Heart left ventricle (tissue), 16 donors: ENCODE data around the gene CAMTA1. TPM values are rescaled to one million over a fixed set of nuclear protein-coding genes. Genes with fewer than 3 reads are reported as not detected.
"Not testable (repeated sequence)": the region's sequence is repeated elsewhere in the genome, so short reads cannot be mapped to it uniquely, and the experiment has no call there.

ENCODE experiments used
- ATAC-seq, 4 donors: fragments of 200-7000 bp; cut with Tn5 transposase; one replicate each; pipeline ENCODE4 v1.9.1; 2020 to 2022; ENCODE audit warnings: moderate library complexity in 4 of 4, mild to moderate bottlenecking in 3 of 4, moderate number of reproducible peaks in 1 of 4
- DNase-seq, 5 donors: peaks; one replicate each; pipeline ENCODE4 v3.0.0-alpha.2; 2020
- H3K27ac ChIP-seq, 12 donors: fragments of 200-600 bp; sonication (generic) in 4 of 12; one replicate each; pipeline versions ENCODE4 v1.5.0 to v1.8.0; 2016 to 2022; ENCODE audit warnings: mild to moderate bottlenecking in 2 of 12
- H3K27me3 ChIP-seq, 9 donors: fragments of 200-600 bp; sonication (generic) in 2 of 9; one replicate each; pipeline versions ENCODE4 v1.5.1 to v1.8.0; 2016 to 2022; ENCODE audit warnings: mild to moderate bottlenecking in 3 of 9
- H3K36me3 ChIP-seq, 9 donors: fragments of 200-600 bp; sonication (generic) in 2 of 9; one replicate each; pipeline versions ENCODE4 v1.5.0 to v1.8.0; 2018 to 2022; ENCODE audit warnings: mild to moderate bottlenecking in 2 of 9
- H3K4me1 ChIP-seq, 12 donors: fragments of 200-600 bp; sonication (generic) in 4 of 12; one replicate each; pipeline versions ENCODE4 v1.5.0 to v1.8.0; 2016 to 2022; ENCODE audit warnings: mild to moderate bottlenecking in 3 of 12
- H3K4me3 ChIP-seq, 12 donors: fragments of 200-600 bp; sonication (generic) in 4 of 12; one replicate each; pipeline versions ENCODE4 v1.5.0 to v1.8.0; 2017 to 2022; ENCODE audit warnings: mild to moderate bottlenecking in 9 of 12, moderate library complexity in 4 of 12
- H3K9me3 ChIP-seq, 12 donors: fragments of 200-600 bp; sonication (generic) in 4 of 12; one replicate each; pipeline versions ENCODE4 v1.5.0 to v1.8.0; 2016 to 2022; ENCODE audit warnings: mild to moderate bottlenecking in 1 of 12
- CTCF ChIP-seq, 12 donors: fragments of 200-600 bp; sonication (generic) in 4 of 12; IDR thresholded peaks; one replicate each; pipeline versions ENCODE4 v1.5.0 to v1.8.0; 2018 to 2022; ENCODE audit warnings: antibody characterized with exemption in 12 of 12, mild to moderate bottlenecking in 5 of 12
- POLR2A ChIP-seq, 2 donors: fragments of 450-650 bp; IDR thresholded peaks; one replicate each; pipeline ENCODE4 v1.6.1; 2017; ENCODE audit warnings: antibody characterized with exemption in 2 of 2, mild to moderate bottlenecking in 2 of 2, moderate library complexity in 2 of 2
- WGBS, 4 donors: extraction: QIAGEN DNeasy Blood & Tissue Kit in 2 of 4; methylation state at CpG; one replicate each; pipeline versions ENCODE4 v1.1.5 to v1.1.7; 2013 to 2018; 5-methylcytosine and 5-hydroxymethylcytosine counted together
- intact Hi-C, 10 donors: fragments of 100-400 bp; cut with DNase I; formaldehyde crosslinking; loops; one replicate each; pipeline versions ENCODE4 v1.11.1 to v1.14.2; 2022
- polyA plus RNA-seq, 2 donors: library from polyadenylated mRNA; stranded (reverse); fragments of 200-250 nt; gene quantifications; one replicate each; pipeline ENCODE4 v1.2.3, GENCODE V29; 2013
- total RNA-seq, 9 donors: library from RNA; depleted of rRNA in 2 of 9; stranded (reverse); fragments of >200 nt in 2 of 9; fragmentation: NEBNext Ultra II Directional in 3 of 9; extraction: Animal tissue kit (Norgen Biotek cat#: 25700) in 3 of 9; gene quantifications; one replicate each; pipeline versions ENCODE4 v1.1.0 to v1.2.4, GENCODE V29; 2016 to 2023
- donor health status: ischemic (EF 13 %, LVEDD 7.1; RV severe dilation, severe dysfunction).
- donor health status: healthy with polysubstance abuse.
- donor health status: DM: no; HTN: yes; CAD: no.
- donor health status: DM: no; HTN: no; CAD: no.
- donor health status: ischemic (EF 25% LVEDD 6.9; RV normal size, moderate dysfunction).
- donor health status: ischemic (EF 25% LVEDD 5.7; RV mildly dilated, moderate dysfunction).
- donor health status: healthy.
- donor health status: DM: yes; HTN: yes; CAD: no.
- donor health status: ischemic (EF 35%, LVEDD 5.7; RV mildly dilated, moderate dysfunction).
- donor health status: nonischemic (EF 11% LVEDD 7.7; RV severe dilation, severe dysfunction).
- donor health status: DM: yes; HTN: yes; CAD: no.
- donor health status: PGD.
- donor health status: ischemic (EF 29% LVEDD 5.4; RV normal size, mild dysfunction).
- donor health status: nonischemic (EF 23%, LVEDD 6.1; RV moderate dilation, normal function).

The CAMTA1 gene
- total and polyA plus RNA-seq, 11 donors: 114 to 303 (median 137) TPM

- 85 to 87% (median 86%) methylated on average over 9 of the region's 9 CpGs for WGBS, 4 donors
- H3K9me3 ChIP-seq: no peaks in the 10 kb centered on the region
- ATAC-seq (no peak), DNase-seq (peak in 1 of 5 donors; percentile 7)
- peaks cover 0 to 6% (median 0%) of the 10 kb centered on the region in 9 donors for H3K27me3 ChIP-seq
- TF ChIP-seq POLR2A (IDR thresholded peaks at IDR 0.05) (no peak), CTCF (IDR thresholded peaks at IDR 0.05) (no peak)
- intact Hi-C loops: no loop called here
- H3K4me1 ChIP-seq: no peaks in the 10 kb centered on the region
- no peak overlapping the region for H3K4me3 ChIP-seq
- no peak overlapping the region for H3K27ac ChIP-seq
- H3K36me3 ChIP-seq: no peaks in the 10 kb centered on the region
Measured at GRCh38 chr1:7687411-7687810, 902.2 kb downstream of the CAMTA1 start.

- Histone ChIP-seq H3K27ac (no peak overlapping the region), H3K4me1 (no peaks in the 10 kb centered on the region), H3K36me3 (no peaks in the 10 kb centered on the region), H3K27me3 (peaks cover 0 to 6% (median 0%) of the 10 kb centered on the region in 9 donors), H3K4me3 (no peak overlapping the region), H3K9me3 (no peaks in the 10 kb centered on the region)
- 83 to 94% (median 86%) methylated on average over 1 of the region's 1 CpG for WGBS, 4 donors
- intact Hi-C loops: no loop called here
- TF ChIP-seq POLR2A (IDR thresholded peaks at IDR 0.05): no peak
- no peak for TF ChIP-seq CTCF (IDR thresholded peaks at IDR 0.05)
- no peak for ATAC-seq
- no peak for DNase-seq
Measured at GRCh38 chr1:7688659-7689058, 903.4 kb downstream of the CAMTA1 start.

- ATAC-seq, H3K4me1 ChIP-seq, H3K27ac ChIP-seq, H3K4me3 ChIP-seq, H3K9me3 ChIP-seq, intact Hi-C loops, DNase-seq, H3K36me3 ChIP-seq, H3K27me3 ChIP-seq: not testable (repeated sequence)
- WGBS, 4 donors: 45 to 61% (median 55%) methylated on average over 4 of the region's 4 CpGs
Measured at GRCh38 chr1:7689307-7689706, 904.1 kb downstream of the CAMTA1 start.

- H3K27me3 ChIP-seq: peaks cover 0 to 6% (median 0%) of the 10 kb centered on the region in 9 donors
- H3K36me3 ChIP-seq: no peaks in the 10 kb centered on the region
- TF ChIP-seq CTCF (IDR thresholded peaks at IDR 0.05) (no peak), POLR2A (IDR thresholded peaks at IDR 0.05) (no peak)
- intact Hi-C loops: no loop called here
- ATAC-seq (no peak), DNase-seq (peak in 1 of 5 donors; percentile 8)
- no peak overlapping the region for H3K4me3 ChIP-seq
- no peaks in the 10 kb centered on the region for H3K9me3 ChIP-seq
- H3K4me1 ChIP-seq: peaks cover 0 to 1% (median 0%) of the 10 kb centered on the region in 12 donors
- H3K27ac ChIP-seq: no peak overlapping the region
- 91 to 94% (median 93%) methylated on average over 10 of the region's 10 CpGs for WGBS, 4 donors
Measured at GRCh38 chr1:7690076-7690475, 904.8 kb downstream of the CAMTA1 start.

GRCh38 chr1:7690496-7691182, 905.4 kb downstream of the CAMTA1 start:
- ATAC-seq (no peak), DNase-seq (peak in 1 of 5 donors; percentile 6)
- TF ChIP-seq POLR2A (IDR thresholded peaks at IDR 0.05) (no peak), CTCF (IDR thresholded peaks at IDR 0.05) (no peak)
- intact Hi-C loops: no loop called here
- Histone ChIP-seq H3K27ac (no peak overlapping the region), H3K9me3 (no peaks in the 10 kb centered on the region), H3K27me3 (peaks cover 0 to 6% (median 0%) of the 10 kb centered on the region in 9 donors), H3K36me3 (no peaks in the 10 kb centered on the region), H3K4me3 (no peak overlapping the region), H3K4me1 (peaks cover 0 to 7% (median 0%) of the 10 kb centered on the region in 12 donors)
- WGBS, 4 donors: 92 to 94% (median 93%) methylated on average over 17 of the region's 17 CpGs
